H1 (cell line): ENCODE data around the gene PAX8. TPM values are rescaled to one million over a fixed set of nuclear protein-coding genes. Genes with fewer than 3 reads are reported as not detected.

Experiments used
- CTCF ChIA-PET: fragments of 300-600 bp; sonication (Branson Sonifier 250); formaldehyde crosslinking; loops from one replicate; lab custom pipeline; 2021; ENCODE audit not compliant: partially characterized antibody; lab: Charles Lee
- POLR2A ChIA-PET: fragments of 300-600 bp; sonication (Branson Sonifier 250); formaldehyde crosslinking; loops from one replicate; lab custom pipeline; 2021; ENCODE audit warnings: inconsistent platforms; ENCODE audit not compliant: partially characterized antibody; lab: Charles Lee
- DNase-seq, 2 experiments: peaks; one replicate each; pipeline versions ENCODE4 v3.0.0 to v3.0.0-alpha.2; 2010 to 2022; ENCODE audit warnings: low spot score in 2 of 2, low read depth in 1 of 2, mixed read lengths in 1 of 2
- FAIRE-seq: peaks from 2 replicates; lab custom pipeline; 2011; peaks lifted over from hg19 to GRCh38; lab: Jason Lieb, UNC
- H2AFZ ChIP-seq: 2 replicates; pipeline ENCODE4 v1.8.1; 2012; ENCODE audit warnings: low read length, inconsistent platforms
- H2AK5ac ChIP-seq: 2 replicates; pipeline ENCODE4 v1.6.1; 2013; ENCODE audit warnings: low read depth, low read length
- H2BK120ac ChIP-seq: replicated peaks from 2 replicates; pipeline ENCODE3; 2013; ENCODE audit warnings: low read depth, low read length, inconsistent platforms
- H2BK12ac ChIP-seq: 2 replicates; pipeline ENCODE4 v1.6.1; 2013; ENCODE audit warnings: low read depth, low read length
- H2BK15ac ChIP-seq: 2 replicates; pipeline ENCODE4 v1.6.1; 2013; ENCODE audit warnings: low read length
- H2BK20ac ChIP-seq: 2 replicates; pipeline ENCODE4 v1.6.1; 2013; ENCODE audit warnings: low read length
- H2BK5ac ChIP-seq: 2 replicates; pipeline ENCODE4 v1.6.1; 2013; ENCODE audit warnings: low read depth, low read length
- H3K14ac ChIP-seq: 2 replicates; pipeline ENCODE4 v1.6.1; 2013; ENCODE audit warnings: inconsistent platforms; ENCODE audit not compliant: insufficient read length
- H3K18ac ChIP-seq: 2 replicates; pipeline ENCODE4 v1.6.1; 2013; ENCODE audit warnings: low read length; ENCODE audit errors: extremely low read depth
- H3K23ac ChIP-seq: 2 replicates; pipeline ENCODE4 v1.6.1; 2013; ENCODE audit warnings: inconsistent platforms; ENCODE audit not compliant: insufficient read length
- H3K23me2 ChIP-seq: 2 replicates; pipeline ENCODE4 v1.6.1; 2013; ENCODE audit warnings: low read depth, low read length
- H3K27ac ChIP-seq: 2 replicates; pipeline ENCODE4 v1.6.1; 2011; ENCODE audit warnings: low read depth, low read length, inconsistent platforms
- H3K27me3 ChIP-seq, 4 experiments: replicated peaks in 1 of 4; 1 replicate in 1 of 4; 2 replicates in 3 of 4; pipeline versions ENCODE4 v1.6.1 to v1.8.1; 2011 to 2013; ENCODE audit warnings: low read length in 3 of 4, mild to moderate bottlenecking in 3 of 4, inconsistent platforms in 2 of 4, mixed read lengths in 2 of 4, moderate library complexity in 1 of 4; ENCODE audit not compliant: control insufficient read depth in 3 of 4, insufficient read depth in 3 of 4; ENCODE audit errors: extremely low read depth in 1 of 4
- H3K36me3 ChIP-seq, 4 experiments: 2 replicates each; pipeline versions ENCODE4 v1.6.1 to v1.8.1; 2011 to 2013; ENCODE audit warnings: mild to moderate bottlenecking in 4 of 4, low read length in 3 of 4, moderate library complexity in 2 of 4, control low read depth in 1 of 4, inconsistent platforms in 1 of 4; ENCODE audit not compliant: insufficient read depth in 4 of 4, control insufficient read depth in 2 of 4
- H3K4ac ChIP-seq: replicated peaks from 2 replicates; pipeline ENCODE3; 2013; ENCODE audit warnings: low read length, low read depth, mixed read lengths, inconsistent platforms; ENCODE audit not compliant: insufficient read length
- H3K4me1 ChIP-seq, 4 experiments: replicated peaks in 1 of 4; 1 replicate in 1 of 4; 2 replicates in 3 of 4; pipeline versions ENCODE4 v1.6.1 to v1.8.1; 2011 to 2013; ENCODE audit warnings: low read length in 3 of 4, inconsistent platforms in 2 of 4, mixed read lengths in 1 of 4; ENCODE audit not compliant: insufficient read depth in 4 of 4, control insufficient read depth in 3 of 4
- H3K4me2 ChIP-seq, 2 experiments: 2 replicates each; pipeline versions ENCODE4 v1.6.1 to v1.8.1; 2011 to 2013; ENCODE audit warnings: low read depth in 2 of 2, low read length in 2 of 2, control low read depth in 1 of 2, inconsistent platforms in 1 of 2, mild to moderate bottlenecking in 1 of 2; ENCODE audit not compliant: insufficient read depth in 1 of 2
- H3K4me3 ChIP-seq, 4 experiments: fragments of 200-600, 300-600 bp in 1 of 4; sonication (generic), shearing (Covaris generic), sonication (Bioruptor Twin) in 1 of 4; 2 replicates each; pipeline versions ENCODE4 v1.5.1 to v1.8.1; 2011 to 2016; ENCODE audit warnings: low read length in 4 of 4, low read depth in 3 of 4, control low read depth in 2 of 4, inconsistent platforms in 2 of 4, mild to moderate bottlenecking in 2 of 4, mixed read lengths in 1 of 4, moderate library complexity in 1 of 4; ENCODE audit not compliant: insufficient read depth in 2 of 4; ENCODE audit errors: extremely low read depth in 1 of 4
- H3K56ac ChIP-seq: replicated peaks from 2 replicates; pipeline ENCODE3; 2013; ENCODE audit warnings: low read depth, mild to moderate bottlenecking, mixed read lengths, low read length, inconsistent platforms; ENCODE audit not compliant: insufficient read length
- H3K79me1 ChIP-seq: 2 replicates; pipeline ENCODE4 v1.6.1; 2013; ENCODE audit warnings: low read depth, low read length, control low read depth
- H3K79me2 ChIP-seq, 2 experiments: 2 replicates each; pipeline versions ENCODE4 v1.6.1 to v1.8.1; 2012 to 2013; ENCODE audit warnings: low read length in 2 of 2, mild to moderate bottlenecking in 2 of 2, inconsistent platforms in 1 of 2; ENCODE audit not compliant: insufficient read depth in 2 of 2, control insufficient read depth in 1 of 2
- H3K9ac ChIP-seq, 4 experiments: replicated peaks in 1 of 4; 1 replicate in 1 of 4; 2 replicates in 3 of 4; pipeline versions ENCODE4 v1.6.1 to v1.8.1; 2011 to 2013; ENCODE audit warnings: low read depth in 3 of 4, low read length in 3 of 4, control low read depth in 2 of 4, mild to moderate bottlenecking in 2 of 4, moderate library complexity in 2 of 4, inconsistent platforms in 1 of 4; ENCODE audit errors: extremely low read depth in 1 of 4
- H3K9me3 ChIP-seq, 2 experiments: 2 replicates each; pipeline versions ENCODE4 v1.6.1 to v1.8.1; 2012 to 2013; ENCODE audit warnings: mild to moderate bottlenecking in 2 of 2, moderate library complexity in 2 of 2, control low read depth in 1 of 2, inconsistent platforms in 1 of 2, low read depth in 1 of 2, low read length in 1 of 2, mixed read lengths in 1 of 2; ENCODE audit not compliant: insufficient read depth in 2 of 2
- H4K20me1 ChIP-seq, 2 experiments: replicated peaks in 1 of 2; 2 replicates each; pipeline versions ENCODE3 to v1.8.1; 2011 to 2013; ENCODE audit warnings: inconsistent platforms in 2 of 2, low read length in 2 of 2, mild to moderate bottlenecking in 1 of 2; ENCODE audit not compliant: insufficient read depth in 2 of 2, control insufficient read depth in 1 of 2
- H4K5ac ChIP-seq: 2 replicates; pipeline ENCODE4 v1.6.1; 2013; ENCODE audit warnings: low read length, low read depth, mixed read lengths, inconsistent platforms; ENCODE audit not compliant: insufficient read length
- H4K8ac ChIP-seq: 2 replicates; pipeline ENCODE4 v1.8.0; 2013; ENCODE audit warnings: mild to moderate bottlenecking, moderate library complexity, low read length, inconsistent platforms; ENCODE audit not compliant: insufficient read depth; ENCODE audit errors: extremely low read depth
- H4K91ac ChIP-seq: replicated peaks from 2 replicates; pipeline ENCODE3; 2013; ENCODE audit warnings: low read length, mixed read lengths, inconsistent platforms; ENCODE audit not compliant: insufficient read length
- KDM4A ChIP-seq: IDR thresholded peaks from one replicate; pipeline ENCODE4 v1.7.1; 2012; ENCODE audit warnings: low read depth, mild to moderate bottlenecking, moderate library complexity, low read length, inconsistent platforms; ENCODE audit not compliant: severe bottlenecking
- NANOG ChIP-seq: IDR thresholded peaks from 2 replicates; pipeline ENCODE4 v1.6.1; 2011; ENCODE audit warnings: low read length, low read depth, mild to moderate bottlenecking, inconsistent platforms; ENCODE audit not compliant: insufficient read depth, poor library complexity, severe bottlenecking
- SIN3A ChIP-seq, 2 experiments: IDR thresholded peaks in 1 of 2; conservative IDR thresholded peaks in 1 of 2; 2 replicates each; pipeline ENCODE4 v1.6.1; 2011 to 2012; ENCODE audit warnings: low read length in 2 of 2, improper control_type of control experiment in 1 of 2, low read depth in 1 of 2, mild to moderate bottlenecking in 1 of 2
- WGBS, 2 experiments: shearing (Covaris generic) in 1 of 2; methylation state at CpG; one replicate each; pipeline versions ENCODE4 v1.1.6 to v1.1.7; 2013 to 2015; ENCODE audit warnings: low lambda C conversion rate in 2 of 2, mixed read lengths in 2 of 2, inconsistent platforms in 1 of 2, low coverage in 1 of 2, missing lambda C conversion rate in 1 of 2; ENCODE audit not compliant: insufficient replicate concordance in 2 of 2, insufficient coverage in 1 of 2, insufficient read length in 1 of 2; ENCODE audit errors: extremely low coverage in 1 of 2, missing lambda C conversion rate in 1 of 2; 5-methylcytosine and 5-hydroxymethylcytosine counted together
- polyA plus RNA-seq, 7 experiments: library from polyadenylated mRNA; depleted of rRNA in 3 of 7; stranded (reverse) in 5 of 7; unstranded in 2 of 7; fragments of >200 nt in 5 of 7; fragments of 200-250 nt in 2 of 7; gene quantifications; 1 replicate in 5 of 7; 2 replicates in 1 of 7; 4 replicates in 1 of 7; pipeline versions ENCODE4 v1.2.1 to v1.2.3, GENCODE V29; 2011 to 2013; ENCODE audit warnings: missing spikeins in 2 of 7, mixed read lengths in 2 of 7
- total RNA-seq: library from RNA; stranded (reverse); fragmentation: NEBNext Ultra II Directional; extraction: Animal tissue kit (Norgen Biotek cat#: 25700); gene quantifications from 2 replicates; pipeline ENCODE4 v1.2.1, GENCODE V29; 2021

The PAX8 gene
- total and polyA plus RNA-seq, 2 of the 8 experiments (the other 6 are each of a cell fraction or from before 2014, with no cell fraction given) = 0.02 TPM; not detected in 1

- no peak within 1 kb of the TSS for H3K23ac ChIP-seq
- 79% methylated on average over 8 of the region's 14 CpGs; no CpG with 5 or more reads in 1 of the 2 experiments for WGBS, 2 experiments
- no peak for DNase-seq
- CTCF ChIA-PET = interaction anchor here (0.7 to 6.2 kb wide), 16 partner anchors 9 to 115 kb away, joined by 3 to 63 read pairs (median 6); partner anchors contain the start of gene IL36RN
- no peak within 1 kb of the TSS for H3K4ac ChIP-seq
- H4K20me1 ChIP-seq = no peaks in the 10 kb centered on the region
- H3K18ac ChIP-seq = 0 out of 2 replicates have a peak within 1 kb of the TSS, but pooled peaks have one; percentile 7
- no peak within 1 kb of the TSS for H3K9ac ChIP-seq
- no peak within 1 kb of the TSS for H4K8ac ChIP-seq
- no peak within 1 kb of the TSS for H2BK5ac ChIP-seq
- no peak within 1 kb of the TSS for H3K4me3 ChIP-seq
- no peak for FAIRE-seq
- H3K27me3 ChIP-seq = no peaks in the 10 kb centered on the region
- no peak within 1 kb of the TSS for H2BK120ac ChIP-seq
- no peak for TF ChIP-seq SIN3A (conservative IDR thresholded peaks at IDR 0.05 in 1 of 2, IDR thresholded peaks at IDR 0.05 in 1 of 2; ENCODE audit: low read depth in 1 of 2, low read length in 2 of 2)
- no peak for TF ChIP-seq NANOG
- no peak for TF ChIP-seq KDM4A
- no peak within 1 kb of the TSS for H3K27ac ChIP-seq
- H3K56ac ChIP-seq = no peak within 1 kb of the TSS
- H2BK12ac ChIP-seq = peak within 1 kb of the TSS; percentile 17; the same call in 1 of the 2 replicates
- no peak within 1 kb of the TSS for H4K91ac ChIP-seq
- no peaks in the 10 kb centered on the region for H3K9me3 ChIP-seq
- H3K4me2 ChIP-seq = no peak within 1 kb of the TSS
- POLR2A ChIA-PET = interaction anchor here (1.6 to 2.0 kb wide), 2 partner anchors 9 kb away, joined by 4 read pairs; no protein-coding TSS in a partner anchor
- H3K36me3 ChIP-seq = no peaks in the 10 kb centered on the region
- H2BK15ac ChIP-seq = no peak within 1 kb of the TSS
- no peak within 1 kb of the TSS for H2AK5ac ChIP-seq
- no peaks in the 10 kb centered on the region for H3K23me2 ChIP-seq
- no peak within 1 kb of the TSS for H3K14ac ChIP-seq
- H4K5ac ChIP-seq = no peak within 1 kb of the TSS
- no peak within 1 kb of the TSS for H2AFZ ChIP-seq
- no peak within 1 kb of the TSS for H2BK20ac ChIP-seq
- no peaks in the 10 kb centered on the region for H3K79me2 ChIP-seq
- H3K4me1 ChIP-seq = peaks cover 0 to 3% (median 0%) of the 10 kb centered on the region in 4 experiments; a peak in 3 of 7 replicates
- H3K79me1 ChIP-seq = no peaks in the 10 kb centered on the region
These were observed 105.0 kb downstream of the PAX8 start, which contains the start of gene PSD4 for GRCh38 chr2:113173542-113174375. Gene PSD4, plus strand, starts transcription at chr2:113173971. Its CDS starts 8,486 bp downstream, at chr2:113182457.
